Measurements from ENCODE around the gene ALDH4A1. TPM values are rescaled to one million over a fixed set of nuclear protein-coding genes. Genes with fewer than 3 reads are reported as not detected.
A peak's percentile ranks its signal among the peaks of the same experiment; 100 is the strongest.

Gene ALDH4A1
- total RNA-seq, 2 experiments from 2014 or later = 3.3 to 3.7 TPM

- H3K4me3 Mint-ChIP-seq = no peak overlapping the region
These were observed 34.6 kb upstream of the ALDH4A1 start for GRCh38 chr1:18936814-18937481.

GRCh38 chr1:18936471-18936813, 34.1 kb upstream of the ALDH4A1 start:
- DNase-seq = no peak
- Mint-ChIP-seq H3K4me1 (peaks cover 15% of the 10 kb centered on the region), H3K27ac (no peak overlapping the region), H3K9me3 (no peaks in the 10 kb centered on the region), H3K36me3 (ENCODE audit: low read depth) (no peaks in the 10 kb centered on the region), H3K4me3 (no peak overlapping the region), H3K27me3 (no peaks in the 10 kb centered on the region)
- CTCF ChIA-PET = no interaction called here
- POLR2A ChIA-PET = interaction anchor here (3.4 kb wide), 1 partner anchor 9 kb away, joined by 23 read pairs; no protein-coding TSS in a partner anchor

More at GRCh38 chr1:18936814-18937481, 34.6 kb upstream of the ALDH4A1 start:
- ChIA-PET CTCF (interaction anchor here (0.7 kb wide), 1 partner anchor 38 kb away, joined by 4 read pairs; no protein-coding TSS in a partner anchor), POLR2A (interaction anchor here (3.4 kb wide), 1 partner anchor 10 kb away, joined by 23 read pairs; no protein-coding TSS in a partner anchor)
- Mint-ChIP-seq H3K9me3 (no peaks in the 10 kb centered on the region), H3K36me3 (ENCODE audit: low read depth) (no peaks in the 10 kb centered on the region), H3K27me3 (no peaks in the 10 kb centered on the region), H3K27ac (no peak overlapping the region), H3K4me1 (peaks cover 12% of the 10 kb centered on the region)
- DNase-seq = no peak

- CTCF ChIA-PET = no interaction called here
- Mint-ChIP-seq H3K4me1 (peaks cover 23% of the 10 kb centered on the region), H3K4me3 (no peak overlapping the region), H3K27ac (no peak overlapping the region), H3K36me3 (ENCODE audit: low read depth) (no peaks in the 10 kb centered on the region), H3K9me3 (no peaks in the 10 kb centered on the region), H3K27me3 (no peaks in the 10 kb centered on the region)
- POLR2A ChIA-PET = no interaction called here
- DNase-seq = no peak
These were observed 32.0 kb upstream of the ALDH4A1 start for GRCh38 chr1:18934205-18935000.

- POLR2A ChIA-PET = interaction anchor here (1.3 to 2.2 kb wide), 3 partner anchors 16 to 23 kb away, joined by 3 to 7 read pairs (median 6); partner anchors contain the start of gene IFFO2
- H3K9me3 Mint-ChIP-seq = no peaks in the 10 kb centered on the region
- peaks cover 35% of the 10 kb centered on the region for H3K4me1 Mint-ChIP-seq
- CTCF ChIA-PET = no interaction called here
- H3K4me3 Mint-ChIP-seq = no peak overlapping the region
- H3K27ac Mint-ChIP-seq = no peak overlapping the region
- DNase-seq = no peak
- no peaks in the 10 kb centered on the region for H3K27me3 Mint-ChIP-seq
- no peaks in the 10 kb centered on the region for H3K36me3 Mint-ChIP-seq (ENCODE audit: low read depth)
These were observed 30.5 kb upstream of the ALDH4A1 start for GRCh38 chr1:18932879-18933278.

- H3K27me3 Mint-ChIP-seq = no peaks in the 10 kb centered on the region
- ChIA-PET CTCF (no interaction called here), POLR2A (interaction anchor here (1.2 to 2.2 kb wide), 4 partner anchors 16 to 31 kb away, joined by 3 to 7 read pairs (median 5); partner anchors contain the start of gene IFFO2)
- peaks cover 40% of the 10 kb centered on the region for H3K4me1 Mint-ChIP-seq
- no peak overlapping the region for H3K4me3 Mint-ChIP-seq
- no peak overlapping the region for H3K27ac Mint-ChIP-seq
- H3K9me3 Mint-ChIP-seq = no peaks in the 10 kb centered on the region
- H3K36me3 Mint-ChIP-seq (ENCODE audit: low read depth) = no peaks in the 10 kb centered on the region
- DNase-seq = no peak
These were observed 30.0 kb upstream of the ALDH4A1 start for GRCh38 chr1:18932387-18932786.

- no peaks in the 10 kb centered on the region for H3K9me3 Mint-ChIP-seq
- CTCF ChIA-PET = no interaction called here
- DNase-seq = no peak
- POLR2A ChIA-PET = interaction anchor here (1.2 to 2.2 kb wide), 4 partner anchors 17 to 31 kb away, joined by 3 to 7 read pairs (median 5); partner anchors contain the start of gene IFFO2
- H3K27ac Mint-ChIP-seq = no peak overlapping the region
- peaks cover 46% of the 10 kb centered on the region for H3K4me1 Mint-ChIP-seq
- no peak overlapping the region for H3K4me3 Mint-ChIP-seq
- H3K27me3 Mint-ChIP-seq = no peaks in the 10 kb centered on the region
- H3K36me3 Mint-ChIP-seq (ENCODE audit: low read depth) = no peaks in the 10 kb centered on the region
These were observed 29.4 kb upstream of the ALDH4A1 start for GRCh38 chr1:18931730-18932129.

- Mint-ChIP-seq H3K36me3 (ENCODE audit: low read depth) (peaks cover 5% of the 10 kb centered on the region), H3K4me1 (peaks cover 65% of the 10 kb centered on the region), H3K27me3 (no peaks in the 10 kb centered on the region), H3K27ac (no peak overlapping the region), H3K4me3 (no peak overlapping the region), H3K9me3 (no peaks in the 10 kb centered on the region)
- DNase-seq = no peak
- POLR2A ChIA-PET = interaction anchor here (1.6 to 11.5 kb wide), 2 partner anchors 17 to 24 kb away, joined by 8 to 414 read pairs; partner anchors contain the start of gene IFFO2
- CTCF ChIA-PET = interaction anchor here (0.7 to 1.2 kb wide), 2 partner anchors 16 to 17 kb away, joined by 3 read pairs; no protein-coding TSS in a partner anchor
These were observed 27.3 kb upstream of the ALDH4A1 start for GRCh38 chr1:18929686-18930085.

- ChIA-PET POLR2A (interaction anchor here (1.1 to 11.5 kb wide), 6 partner anchors 11 to 146 kb away, joined by 4 to 414 read pairs (median 20); partner anchors contain the start of genes ALDH4A1 and IFFO2), CTCF (interaction anchor here (1.2 to 8.4 kb wide), 3 partner anchors 15 to 22 kb away, joined by 3 to 89 read pairs (median 38); no protein-coding TSS in a partner anchor)
- Mint-ChIP-seq H3K9me3 (no peaks in the 10 kb centered on the region), H3K4me3 (no peak overlapping the region), H3K27ac (peak overlapping the region; percentile 99), H3K36me3 (ENCODE audit: low read depth) (peaks cover 5% of the 10 kb centered on the region), H3K4me1 (peaks cover 68% of the 10 kb centered on the region), H3K27me3 (no peaks in the 10 kb centered on the region)
- no peak for DNase-seq
These were observed 26.6 kb upstream of the ALDH4A1 start for GRCh38 chr1:18928985-18929384.

- CTCF ChIA-PET = interaction anchor here (1.4 to 8.4 kb wide), 6 partner anchors 15 to 169 kb away, joined by 3 to 89 read pairs (median 22); partner anchors contain the start of gene IFFO2
- peaks cover 72% of the 10 kb centered on the region for H3K4me1 Mint-ChIP-seq
- DNase-seq = no peak
- peak overlapping the region; percentile 76 for H3K4me3 Mint-ChIP-seq
- H3K27ac Mint-ChIP-seq = peak overlapping the region; percentile 99
- H3K36me3 Mint-ChIP-seq (ENCODE audit: low read depth) = peaks cover 5% of the 10 kb centered on the region
- no peaks in the 10 kb centered on the region for H3K27me3 Mint-ChIP-seq
- POLR2A ChIA-PET = interaction anchor here (1.1 to 11.5 kb wide), 10 partner anchors 9 to 147 kb away, joined by 4 to 414 read pairs (median 20); partner anchors contain the start of genes ALDH4A1 and IFFO2
- no peaks in the 10 kb centered on the region for H3K9me3 Mint-ChIP-seq
These were observed 26.1 kb upstream of the ALDH4A1 start for GRCh38 chr1:18928406-18928805.

- Mint-ChIP-seq H3K36me3 (ENCODE audit: low read depth) (peaks cover 5% of the 10 kb centered on the region), H3K4me3 (peak overlapping the region; percentile 76), H3K27me3 (no peaks in the 10 kb centered on the region), H3K27ac (peak overlapping the region; percentile 99), H3K4me1 (peaks cover 77% of the 10 kb centered on the region), H3K9me3 (no peaks in the 10 kb centered on the region)
- ChIA-PET CTCF (interaction anchor here (1.4 to 8.4 kb wide), 11 partner anchors 14 to 324 kb away, joined by 3 to 89 read pairs (median 6); partner anchors contain the start of genes ALDH4A1, EMC1, IFFO2 and MRTO4), POLR2A (interaction anchor here (0.8 to 11.5 kb wide), 21 partner anchors 9 to 558 kb away, joined by 3 to 414 read pairs (median 7); partner anchors contain the start of genes ALDH4A1, CAPZB and IFFO2)
- peak; percentile 57 for DNase-seq
These were observed 25.4 kb upstream of the ALDH4A1 start for GRCh38 chr1:18927654-18928272.

GRCh38 chr1:18927082-18927653, 24.8 kb upstream of the ALDH4A1 start:
- peaks cover 71% of the 10 kb centered on the region for H3K4me1 Mint-ChIP-seq
- peaks cover 5% of the 10 kb centered on the region for H3K36me3 Mint-ChIP-seq (ENCODE audit: low read depth)
- no peaks in the 10 kb centered on the region for H3K9me3 Mint-ChIP-seq
- POLR2A ChIA-PET = interaction anchor here (0.8 to 11.5 kb wide), 22 partner anchors 9 to 559 kb away, joined by 3 to 414 read pairs (median 6); partner anchors contain the start of genes ALDH4A1, CAPZB and IFFO2
- H3K27me3 Mint-ChIP-seq = no peaks in the 10 kb centered on the region
- H3K4me3 Mint-ChIP-seq = peak overlapping the region; percentile 76
- CTCF ChIA-PET = interaction anchor here (1.4 to 8.4 kb wide), 11 partner anchors 14 to 325 kb away, joined by 3 to 89 read pairs (median 6); partner anchors contain the start of genes ALDH4A1, EMC1, IFFO2 and MRTO4
- peak overlapping the region; percentile 99 for H3K27ac Mint-ChIP-seq
- peak; percentile 52 for DNase-seq
